Measurements from ENCODE around the gene OSBPL2.

The OSBPL2 gene

GRCh38 chr20:62258499-62259293 is 20.4 kb downstream of the OSBPL2 start:
- no peak for DNase-seq (ENCODE audit: low read depth)
- no peak for TF ChIP-seq CTCF (IDR thresholded peaks at IDR 0.05; ENCODE audit: low read depth, low read length, missing control alignments)
- no peak overlapping the region for H3K4me3 ChIP-seq (ENCODE audit: low read depth, low read length)

- H3K4me3 ChIP-seq (ENCODE audit: low read depth, low read length), result no peak overlapping the region
- TF ChIP-seq CTCF (IDR thresholded peaks at IDR 0.05; ENCODE audit: low read depth, low read length, missing control alignments), result no peak
Measured at GRCh38 chr20:62259294-62259565, 20.9 kb downstream of the OSBPL2 start.

GRCh38 chr20:62262064-62262463 is 23.7 kb downstream of the OSBPL2 start:
- H3K4me3 ChIP-seq (ENCODE audit: low read depth, low read length), result no peak overlapping the region
- no peak for DNase-seq (ENCODE audit: low read depth)
- no peak for TF ChIP-seq CTCF (IDR thresholded peaks at IDR 0.05; ENCODE audit: low read depth, low read length, missing control alignments)

More at GRCh38 chr20:62259294-62259565, 20.9 kb downstream of the OSBPL2 start:
- no peak for DNase-seq (ENCODE audit: low read depth)

GRCh38 chr20:62263396-62263795 is 25.1 kb downstream of the OSBPL2 start:
- no peak for DNase-seq (ENCODE audit: low read depth)
- H3K4me3 ChIP-seq (ENCODE audit: low read depth, low read length), result no peak overlapping the region
- TF ChIP-seq CTCF (IDR thresholded peaks at IDR 0.05; ENCODE audit: low read depth, low read length, missing control alignments), result no peak

GRCh38 chr20:62265365-62265764 is 27.0 kb downstream of the OSBPL2 start:
- no peak overlapping the region for H3K4me3 ChIP-seq (ENCODE audit: low read depth, low read length)
- DNase-seq (ENCODE audit: low read depth), result no peak
- TF ChIP-seq CTCF (IDR thresholded peaks at IDR 0.05; ENCODE audit: low read depth, low read length, missing control alignments), result no peak

GRCh38 chr20:62266340-62266739 is 28.0 kb downstream of the OSBPL2 start:
- TF ChIP-seq CTCF (IDR thresholded peaks at IDR 0.05; ENCODE audit: low read depth, low read length, missing control alignments), result no peak
- no peak for DNase-seq (ENCODE audit: low read depth)
- H3K4me3 ChIP-seq (ENCODE audit: low read depth, low read length), result no peak overlapping the region

- no peak for DNase-seq (ENCODE audit: low read depth)
- H3K4me3 ChIP-seq (ENCODE audit: low read depth, low read length), result no peak overlapping the region
- no peak for TF ChIP-seq CTCF (IDR thresholded peaks at IDR 0.05; ENCODE audit: low read depth, low read length, missing control alignments)
Measured at GRCh38 chr20:62266851-62267250, 28.5 kb downstream of the OSBPL2 start.
